GM10266 (cell line): Measurements from ENCODE around the gene TCF4.

ENCODE experiments used
- DNase-seq: peaks from one replicate; pipeline ENCODE4 v3.0.0; 2012; ENCODE audit errors: extremely low spot score
- TF ChIP-seq, protein P1 (sequence below): IDR thresholded peaks from 2 replicates; pipeline ENCODE4 v1.5.1; 2012; ENCODE audit warnings: mild to moderate bottlenecking, low read depth; ENCODE audit not compliant: control insufficient read depth, insufficient read depth; ENCODE audit errors: missing control alignments

Gene TCF4

DNA sequence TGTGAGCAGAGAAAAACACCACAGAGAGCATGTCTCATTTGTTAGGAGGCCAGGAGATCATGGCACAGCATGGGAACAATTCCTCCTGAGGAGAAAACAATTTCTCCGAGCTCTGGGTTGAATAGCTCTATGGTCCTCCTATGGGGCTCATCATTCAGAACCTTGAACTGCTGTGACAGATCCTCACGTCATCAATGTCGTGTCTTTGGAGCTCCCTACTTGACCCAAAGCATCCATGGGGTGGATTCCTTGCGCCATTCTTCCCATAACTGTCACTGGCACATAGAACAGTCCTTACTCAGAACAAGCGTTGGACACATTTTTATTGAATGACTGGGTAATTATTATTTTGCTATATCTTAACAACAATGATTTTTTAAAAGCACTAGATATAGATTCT, 15.8 kb upstream of the TCF4 start:
- TF ChIP-seq, protein P1, sequence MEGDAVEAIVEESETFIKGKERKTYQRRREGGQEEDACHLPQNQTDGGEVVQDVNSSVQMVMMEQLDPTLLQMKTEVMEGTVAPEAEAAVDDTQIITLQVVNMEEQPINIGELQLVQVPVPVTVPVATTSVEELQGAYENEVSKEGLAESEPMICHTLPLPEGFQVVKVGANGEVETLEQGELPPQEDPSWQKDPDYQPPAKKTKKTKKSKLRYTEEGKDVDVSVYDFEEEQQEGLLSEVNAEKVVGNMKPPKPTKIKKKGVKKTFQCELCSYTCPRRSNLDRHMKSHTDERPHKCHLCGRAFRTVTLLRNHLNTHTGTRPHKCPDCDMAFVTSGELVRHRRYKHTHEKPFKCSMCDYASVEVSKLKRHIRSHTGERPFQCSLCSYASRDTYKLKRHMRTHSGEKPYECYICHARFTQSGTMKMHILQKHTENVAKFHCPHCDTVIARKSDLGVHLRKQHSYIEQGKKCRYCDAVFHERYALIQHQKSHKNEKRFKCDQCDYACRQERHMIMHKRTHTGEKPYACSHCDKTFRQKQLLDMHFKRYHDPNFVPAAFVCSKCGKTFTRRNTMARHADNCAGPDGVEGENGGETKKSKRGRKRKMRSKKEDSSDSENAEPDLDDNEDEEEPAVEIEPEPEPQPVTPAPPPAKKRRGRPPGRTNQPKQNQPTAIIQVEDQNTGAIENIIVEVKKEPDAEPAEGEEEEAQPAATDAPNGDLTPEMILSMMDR: no peak
- no peak for DNase-seq

DNA sequence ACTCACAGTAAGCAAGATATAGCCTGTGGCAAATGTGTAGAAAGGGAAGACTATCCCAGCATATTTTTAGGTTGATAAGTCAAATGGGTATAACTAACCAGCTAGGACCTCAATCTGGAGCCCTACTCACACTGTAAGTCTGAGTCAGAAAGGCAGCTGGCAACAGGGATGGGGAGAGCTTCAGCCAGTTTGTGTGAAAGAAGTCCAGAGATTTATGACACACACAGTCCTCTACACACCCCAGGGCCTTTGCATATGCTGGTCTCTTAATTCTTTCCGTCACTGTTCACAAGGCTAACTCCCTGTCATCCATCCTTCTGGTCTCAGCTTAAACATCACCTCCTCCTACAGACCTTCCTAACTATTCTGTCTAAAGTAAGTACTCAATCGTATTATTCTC, 5.9 kb upstream of the TCF4 start:
- TF ChIP-seq, protein P1: no peak
- no peak for DNase-seq

DNA sequence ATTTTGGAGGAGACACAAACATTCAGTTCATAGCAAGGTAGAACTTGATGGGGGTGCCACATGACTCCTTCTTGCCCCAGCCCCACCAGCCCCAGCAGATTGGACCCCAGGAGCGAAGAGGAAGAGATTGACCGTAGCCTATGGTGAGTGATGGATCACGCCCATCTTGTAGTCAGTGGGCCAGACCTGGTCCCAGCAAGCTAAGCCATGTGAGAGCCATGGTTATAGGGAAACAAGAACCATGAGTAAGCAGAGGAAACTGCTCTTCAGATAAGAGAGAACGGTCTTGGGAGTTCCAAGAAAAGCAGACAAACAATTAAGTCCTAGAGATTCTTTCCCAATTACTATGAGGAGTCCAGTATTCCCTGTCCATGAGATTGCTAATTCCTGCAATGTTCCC, 4.6 kb upstream of the TCF4 start:
- no peak for DNase-seq
- TF ChIP-seq, protein P1: no peak

DNA sequence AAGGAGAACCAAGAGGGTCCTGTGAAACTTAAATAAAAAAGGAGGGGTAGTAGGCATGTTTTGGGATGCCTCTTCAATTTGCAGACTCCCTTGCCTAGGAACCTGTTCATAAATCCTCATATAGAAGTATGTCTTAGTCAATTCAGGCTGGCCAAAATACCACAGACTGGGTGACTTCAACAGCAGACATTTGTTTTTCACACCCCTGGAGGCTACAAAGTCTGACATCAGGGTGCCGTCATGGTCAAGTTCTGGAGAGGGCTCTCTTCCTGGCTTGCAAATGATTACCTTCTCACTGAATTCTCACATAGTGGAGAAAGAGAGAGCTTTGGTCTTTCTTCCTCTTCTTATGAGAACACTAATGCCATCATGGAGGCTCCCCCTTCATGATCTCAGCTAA, 4.1 kb upstream of the TCF4 start:
- TF ChIP-seq, protein P1: no peak
- DNase-seq: no peak

DNA sequence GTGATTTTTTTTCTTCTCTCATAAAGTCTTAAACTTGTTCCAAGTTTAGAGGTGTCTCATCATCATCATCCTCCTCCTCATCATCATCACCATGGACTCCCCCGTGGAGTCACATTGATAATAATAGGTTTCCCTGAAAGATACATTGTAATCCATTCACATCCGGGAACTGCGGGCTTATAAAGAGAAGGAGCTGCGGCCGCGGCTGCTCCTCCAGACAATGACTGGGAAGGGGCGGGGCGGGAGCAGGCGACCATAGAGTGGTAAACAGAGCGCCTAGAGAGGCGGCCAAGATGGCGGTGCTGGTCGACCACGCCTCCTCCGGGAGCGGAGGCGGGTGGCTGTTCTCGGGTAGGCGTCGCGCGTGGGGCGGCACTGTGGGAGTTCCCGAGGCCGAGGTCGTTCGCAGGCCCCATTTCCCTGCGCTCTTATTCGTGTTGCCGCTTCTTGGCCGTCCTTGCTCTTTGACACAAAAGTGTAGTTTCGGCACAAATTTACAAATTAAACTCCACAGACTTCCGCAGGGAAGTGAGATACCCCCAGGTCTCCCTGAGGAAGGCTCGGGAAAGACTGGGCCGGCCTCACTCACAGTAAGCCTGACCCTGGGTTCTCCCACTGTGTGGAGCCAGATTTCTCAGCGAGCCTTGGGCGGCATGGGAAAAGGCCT, 1.8 kb upstream of the TCF4 start:
- DNase-seq: peak; percentile 87
- TF ChIP-seq, protein P1: no peak

DNA sequence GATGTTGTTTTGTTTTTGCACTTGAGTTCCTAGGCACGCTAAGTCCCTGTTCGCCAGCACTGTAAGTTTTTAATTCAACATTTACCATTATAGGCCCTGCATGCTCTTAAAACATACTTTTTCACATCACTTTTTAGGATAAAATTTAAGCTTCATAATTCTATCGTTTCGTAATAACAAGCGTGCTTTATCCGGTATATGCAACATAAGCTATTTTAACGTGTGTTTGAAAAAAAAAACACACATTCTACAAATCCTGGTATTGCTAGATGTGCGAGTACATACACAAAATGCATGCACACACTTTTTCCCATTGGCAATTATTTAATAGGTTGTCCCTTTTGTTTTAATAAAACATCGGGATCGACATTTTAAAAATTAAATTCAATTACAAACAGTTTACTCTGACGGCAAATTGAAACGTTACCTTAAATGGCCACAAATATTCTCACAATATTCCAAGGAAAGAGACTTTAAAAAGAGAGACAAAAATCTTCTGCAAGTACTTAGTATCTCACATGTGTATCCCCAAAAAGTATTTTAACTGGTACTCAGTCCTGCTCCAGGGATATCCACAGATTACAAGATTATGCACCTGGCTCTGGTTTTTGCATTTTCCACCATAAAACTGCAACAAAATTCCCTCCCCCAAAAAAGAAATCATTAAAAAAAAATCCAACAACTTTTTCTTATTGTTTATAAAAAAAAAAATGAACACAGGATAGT, 1.0 kb upstream of the TCF4 start:
- DNase-seq: no peak
- TF ChIP-seq, protein P1: no peak
